OCI-M2 (cell line): ENCODE data around the gene SCN5A.

ENCODE experiments used
- DNase-seq: peaks from one replicate; lab custom pipeline; 2025; ENCODE audit not compliant: unreplicated experiment; lab: John Stamatoyannopoulos, UW

SCN5A gene

DNA sequence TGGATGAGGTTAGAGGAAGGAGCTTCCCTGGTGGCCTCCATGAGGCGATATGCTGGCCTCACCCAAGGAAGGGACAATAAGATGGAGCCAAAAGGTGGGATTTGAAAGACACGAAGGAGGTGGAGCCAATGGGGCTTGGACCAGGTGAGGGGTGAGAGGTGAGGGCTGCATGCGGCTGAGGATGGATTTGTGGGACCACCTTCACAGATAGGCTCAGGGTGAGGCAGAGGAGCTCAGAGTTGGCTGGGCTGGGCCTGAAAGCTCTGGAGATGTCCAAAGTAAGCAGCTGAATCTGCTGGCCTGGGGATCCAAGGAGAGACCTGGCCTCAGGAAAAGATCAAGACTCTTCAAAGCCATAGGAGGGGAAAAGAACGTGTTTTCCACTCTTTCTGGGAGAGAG, 103.5 kb downstream of the SCN5A start:
- no peak for DNase-seq

GRCh38 chr3:38545550-38545949, 103.9 kb downstream of the SCN5A start:
- no peak for DNase-seq

DNA sequence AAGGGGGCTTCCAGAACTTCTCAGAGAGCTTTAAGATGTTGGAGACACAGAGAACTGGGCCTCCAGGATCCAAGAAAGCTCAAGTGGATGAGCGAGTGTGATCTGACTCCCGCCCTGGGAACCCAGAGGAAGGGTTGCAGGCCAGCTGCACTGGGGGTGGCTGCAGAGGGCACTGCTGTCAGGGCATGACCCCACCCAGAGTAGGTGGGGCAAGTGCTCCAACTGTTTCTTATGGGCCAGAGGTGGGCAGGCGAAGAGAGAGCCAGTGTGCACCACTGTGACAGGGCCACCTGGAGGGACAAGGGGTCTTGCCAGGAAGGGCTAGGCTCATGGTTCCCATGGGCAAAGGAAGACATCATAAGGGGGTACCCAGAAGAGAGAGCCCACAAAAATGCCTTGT, 104.6 kb downstream of the SCN5A start:
- no peak for DNase-seq

DNA sequence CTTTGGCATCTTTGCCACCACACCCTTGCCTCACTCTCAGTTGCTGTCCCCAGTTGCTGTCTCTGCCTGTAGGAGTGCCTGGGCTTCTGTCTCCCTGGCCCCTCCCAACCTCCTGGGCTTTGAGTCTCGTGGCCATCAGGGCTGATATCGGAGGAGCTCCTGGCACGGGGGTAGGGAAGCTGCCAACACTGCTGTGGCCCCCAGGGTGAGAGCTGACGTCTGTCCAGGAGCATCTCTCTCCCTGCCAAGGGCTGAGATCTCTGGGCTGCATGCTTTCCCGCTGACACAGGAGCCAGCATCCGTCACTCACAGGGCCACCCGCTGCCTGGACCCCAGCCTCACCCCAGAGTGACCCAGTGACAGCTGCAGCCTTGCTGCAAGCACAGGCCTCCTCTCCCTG, 105.9 kb downstream of the SCN5A start:
- no peak for DNase-seq

- DNase-seq: no peak
Measured at GRCh38 chr3:38542401-38543298, 106.8 kb downstream of the SCN5A start.

- DNase-seq: no peak
Measured at GRCh38 chr3:38541806-38542205, 107.7 kb downstream of the SCN5A start.

- DNase-seq: no peak
Measured at GRCh38 chr3:38538773-38539353, 110.6 kb downstream of the SCN5A start.

GRCh38 chr3:38536671-38537070, 112.8 kb downstream of the SCN5A start:
- DNase-seq: no peak

DNA sequence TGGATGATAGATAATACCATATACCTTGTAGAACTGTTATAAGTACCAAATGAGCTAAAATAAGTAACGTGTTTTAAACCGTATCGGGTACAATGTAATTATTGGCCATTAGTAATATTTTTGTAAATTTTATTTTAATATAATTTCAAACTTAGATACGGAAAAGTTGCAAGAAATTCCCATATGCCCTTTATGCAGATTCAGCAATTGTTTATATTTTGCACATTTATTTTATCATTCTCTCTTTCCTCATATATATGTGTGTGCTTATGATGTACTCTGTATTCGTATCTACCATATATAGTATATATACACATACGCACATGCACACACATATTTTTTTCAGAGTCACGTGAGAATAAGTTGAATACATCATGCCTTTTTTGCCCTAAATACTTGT, 114.9 kb downstream of the SCN5A start:
- DNase-seq: no peak

DNA sequence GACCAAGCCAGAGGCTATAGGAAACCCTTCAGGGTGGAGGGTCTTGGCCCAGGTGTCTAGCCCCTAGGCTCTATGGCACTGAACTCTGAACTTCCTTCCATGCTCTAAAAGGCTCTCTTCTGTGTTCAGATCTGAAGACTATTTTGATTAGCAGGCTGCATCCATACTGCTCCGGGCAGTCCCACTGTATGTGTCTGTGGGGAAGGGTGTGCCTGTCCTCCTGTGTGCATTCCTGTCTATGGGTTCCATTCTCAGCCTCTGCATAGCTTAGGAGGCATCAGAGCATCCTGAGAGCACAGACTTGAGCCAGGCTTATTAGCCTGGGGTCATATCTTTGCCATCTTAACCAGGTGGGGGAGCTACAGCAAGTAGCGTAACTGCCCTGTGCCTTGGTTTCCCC, 115.3 kb downstream of the SCN5A start:
- no peak for DNase-seq

DNA sequence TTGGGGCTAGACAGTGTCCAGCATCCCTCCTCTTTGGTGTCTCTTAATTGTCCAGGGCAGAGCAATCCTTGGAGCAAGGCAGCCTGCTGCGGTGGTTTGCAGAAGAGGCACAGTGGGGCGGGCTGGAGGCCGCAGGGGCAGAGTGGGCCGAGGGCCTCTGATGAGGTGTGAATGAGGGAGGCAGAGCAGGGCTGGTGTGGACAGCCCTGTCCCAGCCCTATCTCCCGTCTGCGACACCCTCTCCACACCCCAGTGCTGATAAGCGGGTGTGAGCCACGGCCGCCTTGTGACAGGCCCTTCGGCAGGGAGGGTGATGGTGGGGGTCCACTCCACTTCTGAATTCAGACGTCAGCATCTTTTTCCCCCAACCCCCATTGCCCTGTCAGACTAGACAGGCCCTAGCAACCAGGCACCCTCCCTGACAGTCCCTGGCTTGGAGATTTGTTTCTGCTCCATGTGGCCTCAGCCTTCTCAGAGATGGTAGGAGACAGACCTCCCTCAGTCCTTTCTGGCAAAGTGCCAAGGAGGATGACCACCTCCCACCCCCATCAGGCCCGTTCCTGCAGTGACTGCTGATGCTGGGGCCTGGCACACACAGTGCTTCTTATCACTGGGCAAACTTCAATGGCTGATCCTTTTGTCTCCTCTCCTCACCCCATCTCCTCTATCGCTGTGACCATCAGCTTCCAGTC, 116.1 kb downstream of the SCN5A start:
- no peak for DNase-seq

DNA sequence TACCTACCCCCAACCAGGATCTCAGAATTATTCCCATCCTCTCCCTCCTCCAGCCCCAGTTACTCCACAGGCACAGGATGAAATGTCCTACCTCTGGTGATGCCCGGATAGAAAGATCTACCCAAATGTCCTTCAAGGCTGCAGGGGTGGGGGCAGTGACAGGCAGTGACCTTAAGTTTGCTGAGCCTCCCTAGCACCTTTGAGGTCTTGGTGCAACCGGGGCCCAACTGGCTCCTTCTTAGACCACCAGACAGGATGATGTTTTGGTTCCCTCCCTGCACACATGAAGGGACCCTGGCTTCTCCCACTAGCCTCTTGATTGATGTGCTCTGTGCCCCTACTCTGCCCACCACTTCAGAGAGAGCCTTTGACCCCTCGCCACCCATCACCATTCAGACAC, 117.0 kb downstream of the SCN5A start:
- no peak for DNase-seq

DNA sequence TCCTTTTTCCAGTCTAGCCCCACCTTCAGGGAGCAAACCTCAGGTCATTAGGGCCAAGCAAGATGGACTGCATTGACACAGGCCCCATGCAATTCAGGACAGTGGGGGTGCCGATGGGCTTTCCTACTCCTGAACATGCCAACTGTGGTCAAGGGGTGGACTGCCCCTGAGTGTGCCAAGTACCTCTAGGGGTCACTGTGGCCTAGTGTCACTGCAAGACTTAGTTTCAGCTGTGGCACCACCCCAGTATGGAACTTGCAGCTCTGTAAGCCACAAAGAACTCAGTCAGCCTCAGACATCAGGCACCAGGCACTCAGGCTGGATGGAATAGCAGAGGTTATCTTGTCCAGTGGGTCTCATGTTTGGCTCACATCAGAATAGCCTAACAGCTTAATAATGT, 121.0 kb downstream of the SCN5A start:
- DNase-seq: no peak

GRCh38 chr3:38526792-38527191, 122.7 kb downstream of the SCN5A start:
- DNase-seq: no peak

DNA sequence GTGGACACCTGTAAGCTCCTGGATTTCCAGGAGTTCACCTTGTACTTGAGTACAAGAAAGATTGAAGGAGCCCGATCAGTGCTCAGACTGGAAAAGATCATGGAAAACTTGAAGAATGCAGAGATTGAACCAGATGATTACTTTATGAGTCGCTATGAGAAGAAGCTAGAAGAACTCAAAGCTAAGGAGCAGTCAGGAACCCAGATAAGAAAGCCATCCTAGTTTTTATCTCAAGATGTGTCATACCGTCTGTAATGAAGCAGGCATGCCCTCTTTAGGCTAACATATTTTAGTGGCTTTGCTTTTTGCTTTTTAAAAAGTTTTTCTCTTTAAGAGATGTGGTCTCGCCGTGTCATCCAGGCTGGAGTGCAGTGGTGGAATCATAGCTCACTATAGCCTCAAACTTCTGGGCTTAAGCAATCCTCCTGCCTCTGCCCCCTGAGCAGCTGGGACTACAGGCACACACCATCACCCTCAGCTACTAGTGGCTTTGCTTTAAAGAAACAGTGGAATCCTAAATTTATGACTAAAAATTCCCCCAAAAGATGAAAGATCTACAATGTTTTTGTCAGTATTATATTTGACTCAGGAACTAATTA, 125.2 kb downstream of the SCN5A start:
- DNase-seq: no peak

DNA sequence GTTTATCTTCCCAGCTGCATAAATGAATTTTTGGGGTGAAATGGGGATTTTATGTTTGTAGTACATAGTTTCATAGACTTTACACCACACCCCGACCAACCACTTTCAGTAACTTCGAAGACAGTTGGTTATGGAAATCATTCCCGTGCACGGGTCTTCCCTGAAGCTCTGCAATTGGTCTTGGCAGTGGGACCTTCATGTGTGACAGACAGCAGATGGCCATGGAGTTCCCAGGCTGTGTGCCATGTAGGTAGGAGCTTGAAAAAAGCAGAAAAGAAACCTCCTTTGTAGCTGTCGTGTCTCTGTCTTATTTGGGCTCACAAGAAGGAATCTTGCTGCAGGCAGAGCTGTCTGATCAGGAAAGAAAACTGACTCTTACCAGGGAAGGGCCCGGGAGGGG, 127.5 kb downstream of the SCN5A start:
- no peak for DNase-seq

GRCh38 chr3:38521391-38521987, 128.0 kb downstream of the SCN5A start:
- peak; percentile 56 for DNase-seq

- DNase-seq: no peak
Measured at GRCh38 chr3:38519651-38520050, 129.8 kb downstream of the SCN5A start.

DNA sequence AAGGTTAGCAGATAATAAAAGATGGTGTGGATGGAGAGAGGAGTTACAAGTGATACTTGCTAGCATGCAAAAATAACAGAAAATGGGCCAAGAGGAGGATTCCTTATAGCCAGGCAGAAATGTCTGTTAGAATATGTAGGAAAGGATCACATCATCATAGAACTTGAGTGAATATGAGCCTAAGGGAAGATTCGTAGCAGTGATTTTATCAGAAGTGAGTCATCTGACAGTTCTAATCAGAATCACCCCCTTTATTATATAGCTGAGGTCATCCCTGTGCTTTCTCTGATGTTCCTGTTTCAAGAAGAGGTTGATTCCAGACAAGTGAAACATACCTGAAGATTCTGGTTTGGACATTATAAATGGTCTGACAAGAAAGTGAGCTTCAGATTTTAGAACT, 130.5 kb downstream of the SCN5A start:
- DNase-seq: no peak

DNA sequence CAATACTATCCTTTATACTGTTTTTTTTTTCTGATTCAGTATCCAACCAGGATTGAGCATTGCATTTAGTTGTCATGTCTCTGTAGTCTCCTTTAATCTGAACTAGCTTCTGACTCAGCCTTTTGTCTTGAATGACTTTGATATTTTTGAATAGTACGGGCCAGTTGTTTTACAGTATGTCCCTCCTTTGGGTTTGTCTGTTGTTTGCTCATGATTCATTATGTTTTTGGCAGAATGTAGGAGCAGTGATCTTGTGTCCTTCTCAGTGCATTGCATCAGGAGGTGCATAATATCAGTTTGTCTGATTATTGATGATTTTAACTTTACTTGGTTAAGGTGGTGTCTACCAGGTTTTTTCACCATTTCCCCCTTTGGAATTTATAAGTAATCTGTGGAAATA, 132.8 kb downstream of the SCN5A start:
- DNase-seq: no peak

DNA sequence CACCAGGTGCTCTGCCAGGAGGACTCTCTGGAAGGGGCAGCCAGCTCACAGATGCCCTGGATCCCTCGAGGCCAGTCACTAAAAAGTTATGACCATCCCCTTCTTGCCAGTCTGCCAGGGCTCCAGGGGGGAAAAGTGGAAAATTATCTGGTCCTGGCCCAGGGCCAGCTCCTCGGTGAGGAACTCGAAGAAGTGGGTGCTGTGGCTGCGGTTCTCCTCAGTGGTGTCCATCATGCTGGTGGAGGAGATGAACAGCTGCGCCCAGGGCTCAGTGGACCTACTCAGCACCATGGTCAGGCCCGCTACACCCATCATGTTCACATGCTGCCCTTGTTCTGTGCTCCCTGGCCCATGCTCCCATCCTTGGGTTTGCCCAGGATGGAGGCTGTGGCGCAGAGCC, 134.1 kb downstream of the SCN5A start:
- DNase-seq: no peak
